Cortex of kidney (tissue), 1 donor: ENCODE results near the gene ST3GAL4.

Experiments
- DNase-seq: peaks from one replicate; lab custom pipeline; 2025; lab: John Stamatoyannopoulos, UW

The ST3GAL4 gene

DNA sequence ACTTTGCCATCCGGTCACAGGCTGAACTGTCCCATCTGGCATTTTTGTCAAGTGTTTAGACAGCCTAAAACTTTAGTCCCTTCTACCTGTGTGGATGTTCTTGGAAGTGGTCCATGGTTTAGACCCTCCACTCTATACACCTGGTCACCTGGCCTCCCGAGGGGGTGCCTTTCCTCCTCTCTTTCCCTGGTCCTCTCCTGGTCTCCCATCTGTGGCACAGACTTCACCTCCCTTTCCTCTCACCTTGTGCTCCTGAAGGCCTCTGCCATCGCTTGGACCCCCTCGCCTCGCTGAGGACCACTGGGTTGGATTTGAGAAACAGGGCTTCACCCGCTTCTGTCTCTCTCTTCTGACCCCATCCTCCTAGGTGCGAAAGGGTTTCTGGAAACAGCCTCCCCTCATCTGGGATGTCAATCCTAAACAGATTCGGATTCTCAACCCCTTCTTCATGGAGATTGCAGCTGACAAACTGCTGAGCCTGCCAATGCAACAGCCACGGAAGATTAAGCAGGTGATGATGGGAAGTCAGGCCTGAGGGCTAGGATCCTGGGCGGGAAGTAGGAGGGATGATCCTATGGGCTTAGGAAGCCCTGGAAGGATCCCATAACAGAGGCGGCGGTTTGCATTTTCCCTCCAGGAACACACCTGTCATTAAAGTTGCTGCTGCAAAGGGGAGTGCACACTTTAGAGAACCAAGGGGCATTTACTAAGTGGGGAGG lies 53.6 kb downstream of the ST3GAL4 start:
- DNase-seq, result no peak

DNA sequence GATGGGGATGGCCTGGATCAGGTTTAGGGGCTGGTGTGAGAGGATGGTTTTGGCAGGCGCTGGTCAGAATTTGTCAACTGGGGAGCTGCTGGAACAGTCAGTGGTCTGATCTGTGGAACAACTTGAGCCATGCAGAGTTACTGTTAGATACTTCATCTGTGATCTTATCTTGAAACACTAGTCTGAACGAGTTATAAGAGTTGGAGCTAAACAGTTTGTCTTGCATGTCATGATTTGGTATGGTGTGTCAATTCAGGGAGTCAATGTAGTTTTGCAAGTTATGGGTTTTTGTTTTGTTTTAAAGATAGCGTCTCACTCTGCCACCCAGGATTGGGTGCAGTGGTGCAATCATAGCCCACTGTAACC lies 54.1 kb downstream of the ST3GAL4 start:
- DNase-seq, result no peak

DNA sequence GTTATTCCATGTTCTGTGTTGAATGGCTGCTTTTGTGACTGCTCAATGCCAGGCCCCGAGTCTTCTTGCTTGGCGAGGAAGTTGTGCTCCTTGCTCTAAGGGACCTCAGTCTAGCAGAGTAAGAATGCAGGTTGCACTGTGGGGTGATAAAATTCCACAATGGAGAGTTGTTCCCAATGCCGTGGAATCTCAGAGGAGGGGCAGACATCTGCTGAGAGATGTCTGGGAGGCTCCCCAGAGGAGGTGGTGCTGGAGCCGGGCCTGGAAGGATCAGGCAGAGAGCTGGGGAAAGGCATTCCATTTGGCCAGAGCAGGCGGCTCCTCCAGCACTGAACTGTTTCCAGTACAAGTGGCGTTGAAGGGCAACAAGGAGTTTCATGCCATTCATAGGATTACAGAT lies 55.2 kb downstream of the ST3GAL4 start:
- DNase-seq, result no peak

DNA sequence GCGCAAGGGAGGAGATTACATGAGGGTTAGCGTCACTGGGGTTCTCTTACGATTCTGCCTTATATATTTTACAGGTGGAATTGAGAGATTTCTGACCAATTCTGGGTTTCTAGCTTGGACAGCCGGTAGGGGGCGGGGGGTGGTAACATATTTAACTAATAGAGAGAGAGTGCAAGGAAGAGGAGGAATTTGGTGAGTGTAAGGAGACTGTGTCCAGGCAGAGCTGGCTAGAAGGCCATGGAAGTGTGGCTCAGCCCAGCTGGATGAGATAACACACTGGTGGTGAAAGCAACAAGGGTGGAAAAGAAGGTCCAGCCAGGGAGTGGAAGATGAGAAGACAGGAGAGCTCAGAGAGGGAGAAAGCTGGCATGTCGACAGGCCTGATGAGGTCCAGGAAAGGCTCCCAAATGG lies 56.5 kb downstream of the ST3GAL4 start:
- DNase-seq, result no peak

DNA sequence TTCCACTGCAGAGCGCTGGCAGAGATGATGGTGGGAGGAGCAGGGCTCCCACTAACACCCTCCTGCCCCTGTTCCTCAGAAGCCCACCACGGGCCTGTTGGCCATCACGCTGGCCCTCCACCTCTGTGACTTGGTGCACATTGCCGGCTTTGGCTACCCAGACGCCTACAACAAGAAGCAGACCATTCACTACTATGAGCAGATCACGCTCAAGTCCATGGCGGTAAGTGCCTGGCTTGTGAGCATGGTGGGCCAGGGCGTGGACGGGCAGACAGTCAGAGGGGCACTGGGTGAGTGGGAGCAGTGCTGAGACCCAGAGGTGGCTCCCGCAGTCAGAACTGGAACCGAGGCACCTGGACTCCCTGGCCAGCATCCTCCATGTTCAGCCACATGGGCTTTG lies 57.9 kb downstream of the ST3GAL4 start:
- no peak for DNase-seq

- no peak for DNase-seq
These were observed 58.4 kb downstream of the ST3GAL4 start for GRCh38 chr11:126413843-126414405.

GRCh38 chr11:126414615-126415014 lies 59.1 kb downstream of the ST3GAL4 start:
- no peak for DNase-seq

DNA sequence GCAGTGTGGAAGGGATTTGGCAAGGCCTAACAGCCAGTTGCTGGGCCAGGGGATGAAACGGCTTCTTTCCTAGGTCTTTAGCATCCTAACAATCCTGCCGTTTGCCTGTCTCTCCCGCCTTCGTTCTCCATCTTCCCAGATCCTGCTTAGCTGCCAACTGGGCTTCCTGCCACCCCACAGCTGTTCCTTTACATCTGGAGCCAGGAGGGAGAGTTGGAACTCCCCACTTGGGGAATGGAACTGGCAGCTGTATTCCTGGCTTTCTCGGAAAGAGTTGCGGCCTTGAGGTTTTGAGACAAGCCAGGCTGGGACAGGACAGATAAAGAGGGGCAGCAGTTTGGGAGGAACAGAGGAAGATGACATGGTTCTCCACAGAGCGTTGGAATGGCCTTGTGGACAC lies 59.6 kb downstream of the ST3GAL4 start:
- no peak for DNase-seq

GRCh38 chr11:126415669-126416420 lies 60.4 kb downstream of the ST3GAL4 start:
- DNase-seq, result no peak

- DNase-seq, result no peak
These were observed 61.1 kb downstream of the ST3GAL4 start for GRCh38 chr11:126416542-126417090.

DNA sequence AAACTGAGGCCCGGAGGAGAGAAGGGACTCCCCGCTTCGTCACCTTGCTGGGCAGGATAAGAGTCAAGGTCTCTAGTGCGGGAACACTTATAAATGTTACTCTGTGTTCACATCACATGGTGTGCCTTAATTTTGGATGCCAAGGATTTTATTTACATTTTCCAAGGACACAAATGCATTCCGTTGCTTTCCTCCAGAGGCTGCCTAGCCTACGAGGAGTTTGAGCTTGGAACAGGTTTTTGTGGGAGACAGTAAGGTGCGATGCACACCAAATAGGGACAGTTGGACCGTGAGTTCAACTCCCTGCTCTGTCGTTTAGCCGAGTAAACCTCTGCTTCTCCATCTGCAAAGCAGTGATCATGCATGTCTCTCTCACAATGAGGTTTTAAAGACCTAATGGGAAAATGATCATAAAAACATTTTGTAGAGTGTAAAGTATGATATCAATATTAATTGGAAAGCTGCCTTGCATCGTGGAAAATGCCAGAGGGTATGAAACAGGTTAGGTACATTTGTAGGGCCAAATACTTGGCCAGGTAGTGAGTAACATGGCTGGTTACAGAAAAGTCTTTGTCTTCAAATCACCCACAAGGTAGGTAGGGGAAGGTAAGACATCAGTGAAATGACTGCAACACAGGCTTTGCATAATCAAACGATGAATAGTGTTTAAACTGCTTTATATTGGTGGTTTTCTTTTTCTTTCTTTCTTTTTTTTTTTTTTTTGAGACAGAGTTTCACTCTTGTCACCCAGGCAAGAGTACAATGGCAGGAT lies 61.8 kb downstream of the ST3GAL4 start:
- DNase-seq, result no peak

- no peak for DNase-seq
These were observed 63.4 kb downstream of the ST3GAL4 start for GRCh38 chr11:126418887-126419286.

GRCh38 chr11:126419801-126420697 lies 64.6 kb downstream of the ST3GAL4 start:
- DNase-seq, result no peak

- DNase-seq, result no peak
These were observed 65.3 kb downstream of the ST3GAL4 start for GRCh38 chr11:126420698-126421256.

GRCh38 chr11:126421271-126421671 lies 65.8 kb downstream of the ST3GAL4 start:
- no peak for DNase-seq

GRCh38 chr11:126422446-126422845 lies 67.0 kb downstream of the ST3GAL4 start:
- no peak for DNase-seq

DNA sequence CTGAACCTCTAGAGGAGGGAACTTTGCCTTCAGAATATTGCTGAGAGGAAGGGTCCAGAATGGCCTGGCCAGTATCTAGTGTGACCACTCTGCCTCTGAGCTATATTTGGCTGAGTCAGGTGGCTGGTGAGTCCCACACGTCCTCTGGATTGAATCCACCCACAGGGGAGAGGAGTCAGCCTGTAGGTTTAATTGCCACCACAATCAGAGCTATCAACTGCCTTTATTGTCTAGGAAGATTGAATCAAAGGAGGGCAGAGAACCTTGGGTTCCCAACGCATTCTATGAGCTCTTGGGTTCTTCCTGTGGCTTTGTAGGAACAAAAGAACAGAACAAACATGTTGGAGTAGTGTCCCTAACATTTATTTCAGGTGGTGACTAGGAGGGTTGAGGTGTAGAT lies 67.7 kb downstream of the ST3GAL4 start:
- DNase-seq, result no peak

DNA sequence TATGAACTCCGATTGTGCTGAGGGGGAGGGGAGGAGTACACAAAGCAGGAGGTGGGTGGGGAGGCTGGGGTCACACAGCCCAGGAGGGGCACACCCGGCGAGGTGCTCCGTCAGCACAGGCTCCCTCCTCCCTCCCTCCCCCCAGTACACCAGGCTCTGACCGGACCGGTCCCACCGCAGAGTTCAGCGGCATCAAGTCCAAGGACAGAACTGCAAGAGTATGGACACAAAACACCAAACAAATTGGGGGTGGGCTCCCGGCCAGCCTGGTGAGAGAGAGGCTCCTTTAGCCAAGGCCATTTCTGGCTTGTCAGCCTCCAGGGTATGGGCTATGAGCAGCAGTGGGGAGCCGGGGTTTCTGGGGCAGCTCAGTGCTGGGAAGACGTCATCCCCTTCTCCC lies 68.3 kb downstream of the ST3GAL4 start:
- no peak for DNase-seq

DNA sequence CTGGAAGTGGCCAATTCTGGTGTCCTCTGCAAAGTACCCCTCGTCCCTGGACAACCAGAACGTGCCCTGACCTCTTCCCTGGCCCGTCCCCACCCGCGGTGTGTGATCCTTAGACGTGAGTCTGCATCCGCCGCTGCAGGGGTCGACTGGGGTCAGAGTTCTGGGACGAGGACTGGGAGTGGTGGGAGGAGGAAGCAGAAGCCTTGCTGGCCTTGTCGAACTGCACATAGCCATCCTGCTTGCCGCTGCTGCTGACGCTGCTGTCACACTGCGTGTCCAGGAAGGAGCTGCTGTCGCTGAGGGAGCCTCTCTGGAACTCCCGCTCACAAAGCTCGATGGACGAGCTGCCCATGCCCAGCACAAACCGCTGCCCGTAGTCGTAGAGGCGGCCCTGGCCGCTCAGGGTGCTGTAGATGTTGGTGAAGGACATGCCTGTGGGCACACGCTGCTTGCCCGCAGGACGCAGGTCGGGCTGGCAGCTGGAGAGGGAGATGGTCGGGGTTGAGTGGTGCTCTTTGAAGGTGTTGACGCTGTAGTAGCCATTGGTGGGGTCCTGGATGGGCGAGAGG lies 69.1 kb downstream of the ST3GAL4 start:
- DNase-seq, result no peak

DNA sequence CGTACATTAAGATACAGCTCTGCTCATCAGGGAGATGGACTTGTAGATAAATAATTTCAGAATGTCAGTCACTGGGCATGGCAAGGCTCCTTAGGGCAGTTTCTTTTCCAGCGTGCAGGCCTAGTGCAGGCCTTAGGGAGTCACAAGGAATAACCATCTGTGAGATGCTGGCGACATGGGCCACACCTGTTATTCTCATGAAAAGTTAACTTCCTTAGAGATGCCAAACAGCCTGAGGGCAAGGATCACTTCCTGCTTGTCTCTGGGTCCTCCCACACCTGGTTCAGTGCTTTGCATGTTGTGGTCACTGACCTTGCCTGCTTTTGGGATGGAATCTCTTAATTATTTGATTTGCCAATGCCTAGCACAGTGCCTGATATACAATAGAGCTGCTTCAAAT lies 70.6 kb downstream of the ST3GAL4 start:
- DNase-seq, result no peak
